Endometrial microvascular endothelial cells (primary cell): ENCODE results near the gene CPNE4. TPM values are rescaled to one million over a fixed set of nuclear protein-coding genes. Genes with fewer than 3 reads are reported as not detected.

Experiments used
- in situ Hi-C: cut with HindIII; loops from 2 replicates; pipeline ENCODE4 v1.10.0; 2017; ENCODE audit warnings: low sequenced_read_pairs, low pct_unique_long_range_greater_than_20kb; ENCODE audit errors: inconsistent ontology term
- total RNA-seq: library from RNA; depleted of rRNA; stranded (reverse); fragments of >200 nt; gene quantifications from one replicate; pipeline ENCODE4 v1.2.3, GENCODE V29; 2015; ENCODE audit errors: inconsistent ontology term

CPNE4 gene
- total RNA-seq, 1 donor from 2014 or later, result not detected

DNA sequence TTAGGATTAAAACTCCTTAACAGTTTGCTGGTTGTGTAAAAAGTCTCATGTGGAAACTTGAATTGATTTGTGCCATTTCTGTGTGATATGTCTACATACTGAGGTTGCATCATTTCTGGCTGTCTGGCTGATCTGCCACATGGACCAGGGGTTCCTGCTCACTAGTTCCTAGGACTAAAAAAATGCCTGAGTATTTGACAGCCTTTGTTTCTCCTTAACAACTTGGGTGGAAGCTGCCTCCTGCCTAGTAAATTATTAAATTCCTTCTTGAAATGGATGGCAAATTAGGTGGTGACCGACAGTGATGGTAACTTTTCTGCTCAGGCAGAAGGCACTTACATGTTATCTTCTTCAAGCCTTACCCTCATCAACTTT lies 305.2 kb downstream of the CPNE4 start:
- in situ Hi-C loops, result no loop called here

DNA sequence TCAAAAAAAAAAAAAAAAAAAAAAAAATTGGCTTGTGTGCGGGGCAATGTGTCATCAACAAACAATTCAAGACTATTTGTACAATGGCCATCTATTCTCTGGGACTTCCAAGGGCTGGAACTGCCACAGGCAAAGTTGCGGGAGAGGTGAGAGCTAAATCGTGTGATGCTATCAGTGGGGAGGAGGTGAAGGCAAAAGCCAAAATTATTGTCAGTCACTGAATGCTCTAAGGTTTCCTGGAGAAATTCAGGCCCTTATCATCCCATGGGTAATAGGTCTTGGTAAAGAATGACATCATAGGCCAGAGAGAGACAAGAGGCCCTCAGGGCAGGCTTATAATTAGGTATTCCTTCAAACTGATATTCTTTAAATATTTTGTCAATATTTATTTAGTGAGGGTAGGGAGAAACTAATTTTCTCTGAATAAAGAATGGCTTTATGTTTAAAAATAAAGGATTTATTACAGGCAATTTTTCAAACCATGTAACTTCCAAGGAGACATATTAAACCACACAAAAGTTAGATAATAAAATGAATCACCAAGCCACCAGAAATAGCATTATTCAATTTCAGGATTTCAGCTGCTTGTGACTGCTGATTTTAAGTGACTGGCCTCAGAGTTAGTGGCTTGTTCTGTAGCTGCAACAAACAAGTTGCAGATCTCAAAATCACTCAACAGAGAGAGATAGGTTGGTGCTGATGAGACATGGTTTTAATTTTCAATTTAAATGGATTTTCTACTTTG lies 305.7 kb downstream of the CPNE4 start:
- in situ Hi-C loops, result no loop called here

GRCh38 chr3:131725414-131725813 lies 309.4 kb downstream of the CPNE4 start:
- in situ Hi-C loops, result no loop called here

DNA sequence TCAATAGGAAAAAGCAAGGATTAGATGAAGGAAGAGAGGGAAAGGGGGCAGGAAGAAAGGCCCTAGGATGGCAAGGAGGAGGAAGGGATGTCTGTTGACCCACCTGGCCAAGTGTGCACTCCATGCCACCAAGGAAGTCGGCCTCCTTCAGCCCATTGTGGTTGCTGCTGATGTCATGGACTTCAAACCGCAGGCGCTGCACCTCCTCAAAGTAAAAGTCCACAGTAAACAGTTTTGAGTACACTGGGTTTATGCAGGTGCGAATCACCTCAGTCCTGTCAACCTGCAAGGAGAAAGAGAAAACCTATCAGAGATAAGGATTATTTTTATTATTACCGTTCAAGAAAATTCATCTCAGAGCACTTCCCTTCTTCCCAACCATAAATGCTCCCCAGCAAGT lies 311.5 kb downstream of the CPNE4 start:
- in situ Hi-C loops, result no loop called here

GRCh38 chr3:131717493-131717892 lies 317.3 kb downstream of the CPNE4 start:
- in situ Hi-C loops, result no loop called here

GRCh38 chr3:131716943-131717342 lies 317.9 kb downstream of the CPNE4 start:
- in situ Hi-C loops, result no loop called here

- in situ Hi-C loops, result no loop called here
Observed at GRCh38 chr3:131716007-131716406, 318.8 kb downstream of the CPNE4 start.

GRCh38 chr3:131714585-131715220 lies 320.1 kb downstream of the CPNE4 start:
- in situ Hi-C loops, result no loop called here

GRCh38 chr3:131713416-131714123 lies 321.2 kb downstream of the CPNE4 start:
- in situ Hi-C loops, result no loop called here

- in situ Hi-C loops, result no loop called here
Observed at GRCh38 chr3:131712662-131713061, 322.2 kb downstream of the CPNE4 start.

- in situ Hi-C loops, result no loop called here
Observed at GRCh38 chr3:131711114-131711768, 323.6 kb downstream of the CPNE4 start.

- in situ Hi-C loops, result no loop called here
Observed at GRCh38 chr3:131708241-131708640, 326.6 kb downstream of the CPNE4 start.

DNA sequence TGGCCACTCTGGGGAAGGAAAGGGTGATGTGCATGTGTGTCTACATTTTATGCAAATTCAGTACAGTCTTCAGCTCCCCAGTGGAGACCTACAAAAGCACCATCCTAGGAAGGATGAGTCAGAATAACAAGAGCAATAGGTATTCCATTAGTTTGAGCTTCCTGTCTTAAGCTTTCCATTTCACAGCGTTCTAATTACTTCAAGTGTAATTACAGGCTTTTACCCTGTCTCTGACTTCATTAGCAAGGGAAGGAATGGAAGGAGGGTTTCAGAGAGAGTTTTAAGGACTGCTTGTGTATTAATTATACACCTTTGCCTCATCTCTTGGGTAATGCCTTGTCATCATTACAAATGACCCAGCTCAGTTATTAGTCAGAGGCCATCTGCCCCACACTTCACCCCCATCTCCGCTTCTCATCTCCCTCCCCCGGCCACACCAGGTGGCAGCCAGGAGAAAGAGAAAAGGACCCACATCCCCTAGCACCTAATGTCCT lies 329.2 kb downstream of the CPNE4 start:
- in situ Hi-C loops, result no loop called here

DNA sequence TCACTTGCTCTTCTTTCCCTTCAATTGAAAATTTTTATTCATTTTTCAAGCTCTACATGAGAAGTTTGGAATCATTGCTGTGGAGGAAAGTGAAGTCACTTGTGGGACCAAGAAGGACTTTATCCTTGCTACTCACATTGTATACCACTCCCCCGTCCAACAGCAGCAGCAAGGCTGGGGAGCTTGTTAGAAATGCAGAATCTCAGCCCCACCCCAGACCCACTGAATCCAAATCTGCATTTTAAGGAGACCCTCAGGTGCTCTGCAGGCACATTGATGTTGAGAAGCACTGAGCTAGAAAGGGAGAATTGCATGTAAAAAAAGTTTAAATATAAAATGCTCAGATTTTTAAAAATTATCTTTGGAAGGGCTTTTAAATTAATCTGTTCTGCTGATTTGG lies 329.7 kb downstream of the CPNE4 start:
- in situ Hi-C loops, result no loop called here

DNA sequence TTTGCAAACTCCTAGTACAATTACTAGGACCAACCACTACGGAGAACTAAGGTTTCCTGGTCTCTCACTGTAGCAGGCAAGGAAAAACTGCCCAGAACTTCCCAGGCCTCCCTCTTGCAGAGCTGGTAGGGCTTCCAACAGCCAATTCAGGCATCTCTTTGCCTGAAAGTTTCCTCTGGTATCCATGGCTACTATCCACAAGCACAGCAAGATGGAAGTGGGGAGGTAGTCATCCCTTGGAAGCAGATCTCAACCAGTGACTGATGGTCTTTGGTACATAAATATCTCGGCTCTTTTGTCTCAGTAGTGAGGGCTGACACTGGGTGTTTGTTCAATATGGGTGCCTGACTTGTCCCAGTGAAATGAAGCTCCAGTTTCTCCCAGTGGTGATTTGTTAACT lies 330.7 kb downstream of the CPNE4 start:
- in situ Hi-C loops, result no loop called here

DNA sequence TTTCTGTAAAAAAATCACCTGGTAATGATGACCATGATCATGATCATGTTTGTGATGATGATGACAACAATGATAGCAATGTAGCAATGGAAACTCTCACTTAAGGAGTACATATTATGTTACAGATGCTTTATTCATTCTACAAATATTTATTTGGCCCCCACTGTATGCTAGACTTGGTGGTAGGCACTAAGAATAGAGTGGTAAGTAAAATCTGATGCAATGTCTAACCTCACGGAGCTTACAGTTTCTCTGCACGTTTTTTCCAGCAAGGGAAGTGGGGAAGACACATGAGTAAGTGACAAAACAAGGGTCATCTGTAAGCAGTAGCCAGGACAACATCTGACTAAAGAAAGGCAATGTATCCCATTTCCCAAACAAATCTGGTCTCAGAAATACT lies 332.7 kb downstream of the CPNE4 start:
- in situ Hi-C loops, result no loop called here

GRCh38 chr3:131701153-131701770 lies 333.6 kb downstream of the CPNE4 start:
- in situ Hi-C loops, result no loop called here

DNA sequence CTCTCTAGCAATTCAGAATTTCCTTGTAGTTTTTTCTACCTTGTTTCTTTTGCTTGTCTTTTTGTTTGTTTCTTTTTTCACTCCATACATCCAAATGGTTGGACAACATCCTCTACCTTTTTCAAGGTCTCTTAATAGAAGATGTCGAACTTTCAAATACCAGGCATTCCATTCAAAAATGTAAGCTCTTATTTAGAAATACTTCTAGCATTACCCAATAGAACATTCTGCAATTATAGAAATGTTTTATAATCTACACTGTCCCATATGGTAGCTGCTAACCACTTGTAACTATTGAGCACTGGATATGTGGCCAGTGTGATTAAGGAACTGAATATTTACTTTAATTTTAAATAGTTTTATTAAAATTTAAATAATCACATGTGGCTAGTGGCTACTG lies 335.8 kb downstream of the CPNE4 start:
- in situ Hi-C loops, result no loop called here

GRCh38 chr3:131694376-131694775 lies 340.4 kb downstream of the CPNE4 start:
- in situ Hi-C loops, result no loop called here
